CD4-positive, alpha-beta T cell treated with Interleukin-17A for 1 hour (primary cell): ENCODE results near the gene KCNC3.
A peak's percentile ranks its signal among the peaks of the same experiment; 100 is the strongest.

Source experiments
- DNase-seq: peaks from one replicate; pipeline ENCODE4 v3.0.0-alpha.2; 2020

The KCNC3 gene

GRCh38 chr19:50272263-50272897 lies 56.8 kb downstream of the KCNC3 start:
- no peak for DNase-seq

GRCh38 chr19:50269653-50270052 lies 59.5 kb downstream of the KCNC3 start:
- DNase-seq = no peak

GRCh38 chr19:50268501-50268900 lies 60.7 kb downstream of the KCNC3 start:
- DNase-seq = no peak

GRCh38 chr19:50268041-50268440 lies 61.1 kb downstream of the KCNC3 start:
- no peak for DNase-seq

- peak; percentile 9 for DNase-seq
Measured at GRCh38 chr19:50266896-50267295, 62.3 kb downstream of the KCNC3 start.

- DNase-seq = no peak
Measured at GRCh38 chr19:50266041-50266440, 63.1 kb downstream of the KCNC3 start.

GRCh38 chr19:50264483-50265186 lies 64.5 kb downstream of the KCNC3 start:
- no peak for DNase-seq

- no peak for DNase-seq
Measured at GRCh38 chr19:50263176-50263575, 66.0 kb downstream of the KCNC3 start.
